GM19043 (cell line): ENCODE results near the gene SMARCA2.
A peak's percentile ranks its signal among the peaks of the same experiment; 100 is the strongest.

Experiments
- ATAC-seq: cut with Tn5 transposase; IDR thresholded peaks from one replicate; pipeline ENCODE4 v1.9.1; 2021; ENCODE audit warnings: low read depth; ENCODE audit not compliant: unreplicated experiment

SMARCA2 gene

DNA sequence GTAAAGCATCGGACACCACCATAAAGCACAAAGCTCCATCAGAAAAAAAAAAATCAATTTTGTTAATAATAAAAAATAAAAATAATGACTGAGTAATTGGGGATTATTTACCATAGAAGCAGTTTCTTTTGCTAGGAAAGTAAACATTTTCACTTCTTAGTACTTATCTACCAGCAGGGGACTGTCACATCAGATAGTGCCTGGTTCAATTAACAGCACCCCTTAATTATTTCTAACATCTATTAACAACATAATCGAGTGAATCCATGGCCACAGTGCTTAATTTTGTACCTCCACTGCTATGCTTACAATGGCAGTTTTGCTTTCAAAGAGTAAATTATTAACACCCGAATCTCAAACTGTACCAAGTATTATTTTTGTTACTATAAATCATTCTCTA, 221.7 kb downstream of the SMARCA2 start:
- no peak for ATAC-seq

DNA sequence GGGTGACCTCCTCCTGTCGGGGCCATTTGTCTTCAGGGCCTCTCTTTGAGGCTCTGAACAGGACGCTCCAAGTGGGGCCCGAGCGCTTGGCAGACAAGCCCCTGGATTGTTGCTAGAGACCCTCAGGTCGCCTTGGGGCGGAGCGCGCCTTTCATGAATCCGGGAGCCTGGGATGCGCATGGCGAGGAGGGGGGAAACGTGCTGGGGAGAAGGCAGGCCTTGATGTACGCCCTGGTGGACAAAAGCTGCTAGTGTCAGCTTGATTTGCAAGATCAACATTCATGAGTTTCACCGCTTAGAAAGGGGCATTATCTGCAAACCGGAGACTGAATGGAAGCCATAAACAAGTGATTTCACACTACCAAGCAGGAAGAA, 226.3 kb downstream of the SMARCA2 start:
- peak; percentile 17 for ATAC-seq

DNA sequence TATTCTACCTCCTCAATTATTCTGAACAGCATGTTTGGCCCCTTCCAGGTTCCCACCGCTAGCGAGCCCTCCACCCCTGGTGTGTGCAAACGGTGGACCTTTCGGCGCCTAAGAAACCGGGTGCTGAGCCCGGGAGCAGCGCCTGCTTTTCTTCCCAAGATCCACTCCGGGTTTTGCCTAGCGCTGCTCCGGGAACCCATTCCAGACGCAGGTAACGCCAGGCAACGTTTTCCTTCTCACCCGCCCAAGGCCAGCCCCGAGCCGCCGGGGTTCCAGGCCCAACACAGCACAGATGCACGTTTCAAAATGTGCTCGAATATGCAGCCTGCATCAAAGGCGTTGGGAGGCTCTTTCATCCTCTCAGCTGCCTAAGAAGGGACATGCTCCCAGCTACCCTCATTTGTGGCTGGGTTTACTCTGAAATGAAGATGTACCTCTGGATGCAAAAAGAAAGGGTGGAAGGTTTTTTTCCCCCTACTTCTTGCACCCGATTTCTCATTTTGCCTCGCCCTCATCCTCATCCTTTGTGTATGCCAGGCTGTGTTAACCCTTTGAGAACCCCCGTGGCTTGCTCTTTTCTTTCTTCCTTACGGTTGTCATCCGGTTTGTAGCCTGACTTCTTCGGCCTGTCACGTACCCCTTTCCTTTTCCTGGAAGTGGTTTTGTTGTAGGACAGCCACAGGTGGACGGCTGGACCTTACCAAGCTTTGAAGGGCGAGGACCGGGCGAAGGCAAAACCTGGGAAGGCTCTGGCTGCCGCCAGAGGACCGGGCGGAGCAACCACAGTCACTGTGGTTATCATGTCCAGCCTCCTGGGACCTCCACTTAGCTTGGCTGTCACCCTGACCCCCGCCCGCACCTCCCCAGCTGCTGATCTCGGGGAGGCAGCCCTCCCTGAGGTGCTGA, 226.9 kb downstream of the SMARCA2 start:
- ATAC-seq = peak; percentile 88

DNA sequence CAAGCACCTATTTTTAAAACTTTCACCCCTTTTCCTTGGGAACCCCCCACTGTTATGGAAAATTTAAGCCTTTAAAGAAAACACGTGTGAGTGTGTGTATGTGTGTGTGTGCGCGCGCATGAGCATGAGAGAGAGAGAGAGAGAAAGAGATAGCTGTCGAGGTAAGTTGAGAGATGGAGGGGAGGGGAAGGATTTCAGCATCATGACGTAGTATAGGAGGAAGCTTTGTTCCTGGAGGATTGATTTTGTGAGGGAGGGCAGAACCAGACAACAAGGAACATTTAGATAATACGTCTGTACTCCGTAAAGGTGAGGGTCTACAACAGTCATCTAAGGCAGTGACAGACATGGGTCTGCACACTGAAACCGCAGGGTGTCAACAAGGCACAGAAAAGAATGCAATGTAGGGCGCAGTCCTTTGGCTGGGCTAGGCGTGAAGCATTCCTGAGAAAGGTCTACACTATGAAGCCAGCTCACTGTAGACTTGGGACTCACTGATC, 227.7 kb downstream of the SMARCA2 start:
- ATAC-seq = no peak
